HG03064 (cell line): ENCODE measurements around the gene FOXR1.
"Not testable (repeated sequence)": the region's sequence is repeated elsewhere in the genome, so short reads cannot be mapped to it uniquely, and the experiment has no call there.

Source experiments
- ATAC-seq: cut with Tn5 transposase; IDR thresholded peaks from one replicate; pipeline ENCODE4 v1.9.1; 2021; ENCODE audit warnings: low read depth; ENCODE audit not compliant: unreplicated experiment

The FOXR1 gene

DNA sequence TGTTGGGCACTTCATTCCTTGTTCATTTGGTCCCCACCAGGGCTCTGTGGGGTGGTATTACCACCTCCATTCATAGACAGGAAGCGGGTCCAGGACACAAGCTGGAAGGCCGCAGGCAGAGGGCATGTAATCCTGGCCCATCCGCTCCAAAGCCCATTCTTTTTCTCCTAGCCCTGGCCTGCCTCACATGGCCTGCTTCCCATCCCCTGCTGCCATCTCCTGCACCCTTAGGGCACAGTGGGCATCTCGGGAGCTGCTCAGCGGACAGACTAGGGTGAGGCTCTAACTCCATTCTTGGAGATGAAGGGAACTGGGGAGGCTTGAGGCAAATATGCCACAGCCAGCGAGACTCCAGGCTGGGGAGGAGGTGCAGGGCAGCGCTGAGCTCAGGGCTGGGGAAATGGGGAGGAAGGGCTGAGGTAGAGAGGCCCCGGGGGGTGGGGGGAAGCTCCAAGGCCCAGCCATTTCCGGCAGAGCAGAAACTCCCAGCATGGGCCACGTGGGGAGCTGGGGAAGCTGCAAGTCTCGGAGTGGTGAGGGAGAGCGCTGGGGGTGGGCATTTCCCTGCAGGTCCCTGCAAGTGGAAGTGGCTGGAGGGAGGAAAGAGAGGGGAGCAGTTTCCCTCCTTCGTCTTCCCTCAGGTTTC, 31.5 kb upstream of the FOXR1 start:
- ATAC-seq, result no peak

DNA sequence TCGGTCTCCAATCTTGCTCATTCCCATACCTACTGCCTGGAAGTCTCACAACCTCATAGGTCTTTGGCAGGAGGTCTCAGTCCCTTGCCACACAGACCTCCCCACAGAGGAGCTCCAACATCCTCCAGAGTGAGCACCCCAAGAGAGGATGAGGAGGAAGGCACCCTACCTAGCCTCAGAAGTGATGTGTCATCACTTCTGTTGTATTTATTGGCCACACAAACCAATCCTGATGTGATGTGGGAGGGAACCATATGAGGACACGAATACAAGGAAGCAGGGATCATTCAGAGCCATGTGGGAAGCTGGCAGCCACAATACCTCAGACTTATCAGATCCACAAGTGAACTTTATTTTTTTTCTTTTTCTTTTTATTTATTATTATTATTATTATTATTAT, 24.5 kb upstream of the FOXR1 start:
- ATAC-seq, result no peak

DNA sequence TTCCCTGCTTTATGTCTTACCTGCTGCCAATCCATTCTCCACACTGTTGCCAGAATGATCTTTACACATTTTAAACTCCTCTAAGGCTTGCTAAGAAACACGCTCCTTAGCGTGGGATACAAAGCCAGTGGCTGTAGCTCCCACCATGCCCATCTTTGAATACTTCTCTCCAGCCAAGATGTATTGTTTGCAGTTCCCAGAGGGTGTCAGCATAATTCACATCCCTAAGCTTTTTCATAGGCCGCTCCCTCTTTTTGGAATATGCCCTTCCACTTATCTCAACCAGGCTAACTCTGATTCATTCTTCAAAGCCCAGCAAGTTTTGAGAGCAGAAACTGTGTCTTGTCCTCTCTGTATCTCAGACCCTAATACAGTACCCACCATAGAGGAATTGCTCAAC, 23.6 kb upstream of the FOXR1 start:
- ATAC-seq, result no peak

DNA sequence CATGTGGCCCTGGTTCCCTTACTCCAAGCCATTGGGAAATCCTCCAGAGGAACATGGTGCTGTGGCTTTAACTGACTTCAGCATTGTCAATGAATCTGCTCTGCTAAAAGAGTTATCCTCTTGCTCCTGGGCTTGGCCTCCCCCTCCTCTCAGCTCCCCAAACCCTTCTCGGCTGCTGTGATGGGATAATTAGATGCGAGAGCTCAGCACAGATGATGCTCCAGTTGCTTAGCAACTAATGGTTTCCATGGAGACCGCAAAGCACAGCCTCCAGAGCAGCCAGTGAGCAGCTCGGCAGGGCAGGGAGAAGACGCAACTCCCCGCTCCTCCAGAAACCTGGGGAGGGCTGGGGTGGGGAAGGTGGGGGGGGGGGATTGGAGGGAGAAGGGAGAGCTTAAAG, 18.3 kb upstream of the FOXR1 start:
- no peak for ATAC-seq

DNA sequence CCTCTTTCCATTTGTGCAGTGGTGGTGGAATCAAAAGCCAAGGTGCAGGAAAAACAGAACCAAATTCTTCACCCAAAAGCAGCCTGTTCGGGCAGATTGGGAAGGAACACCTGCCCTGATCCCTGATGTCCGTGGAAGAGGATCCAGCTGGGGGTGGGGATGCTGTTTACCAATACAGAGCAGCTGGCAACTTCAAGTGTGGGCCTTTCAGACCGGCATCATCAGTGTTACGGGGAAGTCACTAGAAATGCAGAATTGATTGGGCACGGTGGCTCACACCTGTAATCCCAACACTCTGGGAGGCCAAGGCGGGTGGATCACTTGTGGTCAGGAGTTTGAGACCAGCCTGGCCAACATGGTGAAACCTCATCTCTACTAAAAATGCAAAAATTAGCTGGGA, 17.6 kb upstream of the FOXR1 start:
- not testable (repeated sequence) for ATAC-seq

DNA sequence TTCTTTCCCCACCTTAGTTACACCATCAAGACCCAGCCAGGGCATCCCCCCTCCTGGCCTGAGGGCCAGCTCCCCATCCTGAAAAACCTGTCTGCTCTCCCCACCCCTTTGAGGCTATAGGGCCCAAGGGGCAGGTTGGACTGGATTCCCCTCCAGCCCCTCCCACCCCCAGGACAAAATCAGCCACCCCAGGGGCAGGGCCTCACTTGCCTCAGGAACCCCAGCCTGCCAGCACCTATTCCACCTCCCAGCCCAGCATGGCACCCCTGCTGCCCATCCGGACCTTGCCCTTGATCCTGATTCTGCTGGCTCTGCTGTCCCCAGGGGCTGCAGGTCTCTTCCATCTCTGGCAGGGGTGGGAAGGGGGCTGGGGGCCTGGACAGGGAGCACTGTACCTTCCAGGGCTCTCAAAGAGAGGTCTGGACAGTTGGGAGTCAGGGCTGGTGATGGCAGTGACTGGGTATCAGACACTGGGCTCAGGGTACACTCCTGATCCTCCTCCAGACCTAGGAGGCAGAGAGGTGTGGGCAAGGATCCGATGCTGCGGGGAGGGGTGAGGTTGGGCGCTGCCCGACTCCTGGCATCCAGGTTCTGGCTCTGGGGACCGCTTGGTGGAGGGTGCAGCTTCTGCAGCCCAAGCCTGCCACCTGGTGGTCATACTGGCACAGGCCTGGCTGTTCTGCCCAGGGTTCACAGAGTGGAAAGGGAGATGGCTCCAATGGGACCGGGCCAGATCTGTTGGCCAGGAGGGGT, 15.3 kb upstream of the FOXR1 start, which contains the start of gene UPK2:
UPK2 (plus strand) TSS at position 205 of the 753 bp plus-strand sequence; CDS start at position 258, 53 bp downstream.
- no peak for ATAC-seq

DNA sequence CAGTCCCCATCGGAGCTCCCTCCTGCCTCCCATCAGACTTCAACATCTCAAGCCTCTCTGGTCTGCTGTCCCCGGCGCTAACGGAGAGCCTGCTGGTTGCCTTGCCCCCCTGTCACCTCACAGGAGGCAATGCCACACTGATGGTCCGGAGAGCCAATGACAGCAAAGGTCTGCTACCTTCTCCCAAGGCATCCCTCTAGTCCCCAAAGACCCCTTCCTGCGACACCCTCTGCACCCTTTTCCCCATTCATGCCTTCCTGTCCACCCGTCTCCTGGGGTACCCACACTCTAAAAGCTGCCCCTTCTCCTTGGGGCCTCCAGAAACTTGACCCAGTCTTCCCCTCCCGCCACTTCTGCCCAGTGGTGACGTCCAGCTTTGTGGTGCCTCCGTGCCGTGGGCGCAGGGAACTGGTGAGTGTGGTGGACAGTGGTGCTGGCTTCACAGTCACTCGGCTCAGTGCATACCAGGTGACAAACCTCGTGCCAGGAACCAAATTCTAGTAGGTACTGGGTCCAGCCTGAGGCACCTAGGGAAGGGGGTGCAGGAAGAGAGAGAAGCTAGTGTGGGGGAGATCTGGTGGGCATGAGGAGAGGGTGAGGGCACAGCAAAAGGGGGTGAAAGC, 14.6 kb upstream of the FOXR1 start:
- ATAC-seq, result no peak

DNA sequence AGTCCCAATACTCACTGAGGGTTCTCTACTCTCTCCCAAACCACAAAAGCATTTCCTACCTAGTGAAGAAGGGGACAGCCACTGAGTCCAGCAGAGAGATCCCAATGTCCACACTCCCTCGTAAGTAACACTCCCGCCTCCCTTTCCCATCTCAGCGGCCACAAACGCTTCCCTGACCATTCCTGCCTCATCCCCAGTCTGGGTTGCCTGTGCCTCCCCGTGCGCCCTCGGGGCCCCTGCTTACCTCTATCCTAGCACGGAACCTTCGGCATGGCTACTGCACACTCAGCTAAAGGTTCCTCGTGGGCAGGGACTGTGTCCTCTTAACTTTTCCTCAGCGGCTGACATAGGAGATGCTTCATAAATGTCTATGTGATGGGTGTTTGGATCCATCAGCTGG, 14.0 kb upstream of the FOXR1 start:
- ATAC-seq, result no peak

DNA sequence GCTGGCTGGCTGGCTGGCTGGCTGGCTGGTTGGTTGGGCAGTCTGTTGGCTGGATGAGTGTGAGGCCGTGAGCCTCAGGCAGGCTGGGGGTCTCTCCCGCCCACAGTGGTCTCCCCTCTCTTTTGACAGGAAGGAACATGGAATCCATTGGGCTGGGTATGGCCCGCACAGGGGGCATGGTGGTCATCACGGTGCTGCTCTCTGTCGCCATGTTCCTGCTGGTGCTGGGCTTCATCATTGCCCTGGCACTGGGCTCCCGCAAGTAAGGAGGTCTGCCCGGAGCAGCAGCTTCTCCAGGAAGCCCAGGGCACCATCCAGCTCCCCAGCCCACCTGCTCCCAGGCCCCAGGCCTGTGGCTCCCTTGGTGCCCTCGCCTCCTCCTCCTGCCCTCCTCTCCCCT, 13.6 kb upstream of the FOXR1 start:
- no peak for ATAC-seq

DNA sequence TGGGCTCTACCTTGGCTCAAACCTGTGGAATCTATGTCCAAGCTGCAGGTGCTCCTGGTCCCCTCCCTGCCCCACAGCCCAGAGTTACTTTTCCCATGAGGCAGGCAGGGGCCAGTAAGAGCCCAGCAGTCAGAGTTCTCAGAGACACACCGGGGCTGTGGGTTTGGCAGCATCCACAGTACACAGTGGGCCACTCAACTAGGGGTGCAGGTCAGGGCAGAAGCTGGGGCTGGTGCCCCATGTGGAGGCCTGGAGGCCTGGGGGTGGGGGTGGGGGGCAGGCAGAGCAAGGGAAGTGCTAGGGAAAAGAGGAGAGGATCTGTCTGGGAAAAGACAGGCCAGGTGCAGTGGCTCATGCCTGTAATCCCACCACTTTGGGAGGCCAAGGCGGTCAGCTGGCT, 13.0 kb upstream of the FOXR1 start:
- no peak for ATAC-seq

DNA sequence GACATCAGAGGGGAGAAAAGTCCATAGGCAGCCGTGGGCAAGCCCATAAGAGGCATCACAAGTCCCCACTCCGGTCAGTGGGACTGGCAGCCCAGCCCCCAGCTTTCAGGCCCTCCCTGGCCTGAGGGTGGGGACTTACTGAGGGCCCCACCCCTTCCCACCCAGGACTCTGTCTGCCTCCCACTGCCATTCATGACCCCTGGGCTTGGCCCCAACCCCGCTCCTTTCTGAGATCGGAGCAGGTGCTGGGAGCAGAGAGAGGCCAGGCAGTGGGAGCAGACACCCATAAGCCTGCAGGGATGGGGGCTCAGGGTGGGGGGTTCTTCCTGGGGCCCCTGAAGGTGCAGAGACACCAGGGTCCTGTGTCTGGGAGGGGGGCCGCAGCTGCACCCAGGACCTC, 10.4 kb upstream of the FOXR1 start:
- ATAC-seq, result no peak

DNA sequence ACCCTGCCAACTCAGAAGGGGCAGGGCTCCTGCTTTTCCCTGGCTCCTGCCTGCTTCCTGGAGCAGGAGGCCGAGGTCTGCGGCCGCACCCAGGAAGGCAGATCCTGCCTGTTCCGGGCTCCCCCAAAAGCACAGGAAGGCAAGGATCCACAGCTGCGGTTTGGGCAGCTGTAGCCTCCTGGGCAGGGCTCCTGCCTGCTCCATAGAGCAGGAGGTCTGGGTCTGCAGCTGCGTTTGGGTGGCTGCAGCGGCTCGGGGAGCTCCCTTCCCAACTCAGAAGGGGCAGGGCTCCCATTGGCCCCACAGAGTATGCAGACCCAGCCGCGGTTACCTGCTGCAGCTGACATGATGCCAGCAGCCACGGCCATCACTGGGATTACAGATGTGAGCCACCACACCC, 10.0 kb upstream of the FOXR1 start:
- ATAC-seq, result no peak

DNA sequence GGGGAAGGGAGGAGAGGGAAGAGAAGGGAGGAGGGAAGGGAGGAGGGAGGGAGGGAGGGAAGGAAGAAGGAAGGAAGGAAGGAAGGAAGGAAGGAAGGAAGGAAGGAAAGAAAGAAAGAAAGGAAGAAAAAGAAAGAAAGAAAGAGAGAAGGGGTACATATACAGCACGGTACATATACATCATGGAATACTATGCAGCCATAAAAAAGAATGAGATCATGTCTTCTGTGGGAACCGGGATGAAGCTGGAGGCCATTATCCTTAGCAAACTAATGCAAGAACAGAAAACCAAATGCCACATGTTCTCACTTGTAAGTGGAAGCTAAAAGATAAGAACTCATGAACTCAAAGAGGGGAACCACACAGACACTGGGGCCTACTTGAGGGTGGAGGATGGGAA, 2.1 kb upstream of the FOXR1 start:
- ATAC-seq, result not testable (repeated sequence)

DNA sequence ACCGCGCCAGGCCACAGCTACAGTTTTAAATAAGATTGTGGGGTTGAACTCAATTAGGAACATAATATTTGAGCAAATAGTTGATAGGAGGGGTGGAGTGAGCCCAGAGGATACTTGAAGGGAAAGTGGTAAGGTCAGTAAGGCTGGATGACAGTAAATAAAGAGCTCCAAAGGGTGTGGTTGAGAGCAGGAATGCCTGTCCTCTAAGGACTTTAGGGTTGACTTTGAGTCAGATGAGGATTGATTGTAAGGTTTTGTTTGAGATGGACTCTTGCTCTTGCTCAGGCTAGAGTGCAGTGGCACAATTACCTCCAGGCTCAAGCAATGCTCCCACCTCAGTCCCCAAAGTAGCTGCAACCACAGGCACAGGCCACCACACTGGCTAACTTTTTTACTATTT, 2.4 kb downstream of the FOXR1 start:
- no peak for ATAC-seq

DNA sequence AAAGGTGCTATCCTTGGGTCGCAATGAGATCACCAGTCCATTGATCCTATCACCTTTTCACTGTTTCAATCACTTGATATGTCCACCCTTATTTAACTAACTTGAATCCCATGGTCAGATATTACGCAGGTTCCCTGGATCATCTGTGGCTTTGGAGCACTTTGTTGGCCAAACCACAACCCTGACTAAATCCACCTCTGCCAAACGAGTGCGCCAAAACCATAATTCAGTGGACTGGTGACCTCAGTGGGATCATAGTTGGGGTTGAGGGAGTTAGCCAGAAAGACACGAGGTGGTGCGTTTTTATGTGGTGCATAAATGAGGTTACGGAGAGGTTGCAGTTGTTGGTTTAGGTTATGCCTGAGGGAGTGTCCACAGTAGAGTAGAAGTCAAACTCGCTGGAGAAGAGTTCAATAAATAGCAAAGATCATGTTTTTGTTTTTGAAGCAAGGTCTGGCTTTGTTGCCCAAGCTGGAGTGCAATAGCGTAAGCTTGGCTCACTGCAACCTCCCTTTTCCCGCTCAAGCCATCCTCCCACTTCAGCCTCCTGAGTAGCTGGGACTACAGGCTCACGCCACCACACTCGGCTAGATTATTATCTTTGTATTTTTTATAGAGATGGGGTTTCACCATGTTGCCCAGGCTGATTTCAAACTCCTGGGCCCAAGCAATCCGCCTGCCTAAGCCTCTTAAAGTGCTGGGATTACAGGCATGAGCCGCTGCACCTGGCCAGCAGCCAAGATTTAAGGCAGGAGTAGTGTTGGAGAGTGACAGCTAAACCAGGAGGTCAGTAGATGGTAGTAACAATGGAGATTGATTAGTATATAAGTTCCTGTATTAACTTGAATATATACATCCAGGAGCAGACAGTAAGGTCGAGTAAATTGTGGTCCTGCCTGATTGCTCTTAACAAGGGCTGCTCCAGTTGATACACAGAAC, 4.5 kb downstream of the FOXR1 start:
- ATAC-seq, result no peak

DNA sequence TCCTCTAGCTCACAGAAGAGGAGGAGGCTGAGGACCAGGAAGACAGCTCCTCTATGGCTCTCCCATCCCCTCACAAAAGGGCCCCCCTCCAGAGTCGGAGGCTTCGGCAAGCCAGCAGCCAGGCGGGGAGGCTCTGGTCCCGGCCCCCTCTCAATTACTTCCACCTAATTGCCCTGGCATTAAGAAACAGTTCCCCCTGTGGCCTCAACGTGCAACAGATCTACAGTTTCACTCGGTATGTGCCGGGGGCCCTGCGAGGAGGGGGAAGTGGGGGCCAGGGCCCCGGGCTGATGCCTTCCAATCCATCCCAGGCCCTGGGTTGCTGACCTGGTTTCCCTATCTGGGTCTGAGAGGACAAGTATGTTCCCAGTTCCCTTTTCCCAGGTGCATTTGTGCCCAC, 7.9 kb downstream of the FOXR1 start:
- ATAC-seq, result no peak

DNA sequence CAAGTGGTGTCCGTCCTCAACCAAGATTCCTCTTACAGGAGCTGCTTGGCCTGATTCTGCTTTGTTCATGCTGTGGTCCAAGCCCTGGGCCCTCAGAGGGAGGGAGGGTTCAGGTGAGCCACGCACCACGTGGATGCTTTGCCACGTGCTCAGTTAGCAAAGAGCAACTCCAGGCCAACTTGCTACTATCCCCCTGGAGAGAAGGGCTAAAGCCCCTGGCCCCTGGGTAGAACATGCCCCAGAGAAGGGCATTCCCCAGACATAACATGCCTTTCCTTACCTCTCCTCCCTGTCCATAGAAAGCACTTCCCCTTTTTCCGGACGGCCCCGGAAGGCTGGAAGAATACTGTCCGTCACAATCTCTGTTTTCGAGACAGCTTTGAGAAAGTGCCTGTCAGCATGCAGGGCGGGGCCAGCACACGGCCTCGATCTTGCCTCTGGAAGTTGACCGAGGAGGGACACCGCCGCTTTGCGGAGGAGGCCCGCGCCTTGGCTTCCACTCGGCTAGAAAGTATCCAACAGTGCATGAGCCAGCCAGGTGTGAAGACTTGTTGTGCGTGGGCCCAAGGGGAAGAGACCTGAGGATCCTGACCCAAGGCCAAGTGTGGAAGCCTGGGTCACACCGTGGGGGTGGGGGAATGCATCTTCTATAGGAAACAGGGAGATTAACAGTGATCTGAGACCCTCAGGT, 8.8 kb downstream of the FOXR1 start:
- no peak for ATAC-seq

DNA sequence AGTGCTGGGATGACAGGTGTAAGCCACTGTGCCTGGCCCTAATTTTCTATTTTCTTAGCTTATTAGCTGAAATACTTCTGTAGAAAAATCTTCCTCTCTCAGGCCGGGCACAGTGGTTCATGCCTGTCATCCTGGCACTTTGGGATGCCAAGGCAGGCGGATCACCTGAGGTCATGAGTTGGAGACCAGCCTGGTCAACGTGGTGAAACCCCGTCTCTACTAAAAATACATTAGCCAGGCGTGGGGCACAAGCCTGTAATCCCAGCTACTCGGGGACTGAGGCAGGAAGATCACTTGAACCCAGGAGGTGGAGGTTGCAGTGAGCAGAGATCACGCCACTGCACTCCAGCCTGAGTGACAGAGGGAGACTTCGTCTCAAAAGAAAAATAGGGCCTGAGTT, 12.8 kb downstream of the FOXR1 start:
- not testable (repeated sequence) for ATAC-seq

DNA sequence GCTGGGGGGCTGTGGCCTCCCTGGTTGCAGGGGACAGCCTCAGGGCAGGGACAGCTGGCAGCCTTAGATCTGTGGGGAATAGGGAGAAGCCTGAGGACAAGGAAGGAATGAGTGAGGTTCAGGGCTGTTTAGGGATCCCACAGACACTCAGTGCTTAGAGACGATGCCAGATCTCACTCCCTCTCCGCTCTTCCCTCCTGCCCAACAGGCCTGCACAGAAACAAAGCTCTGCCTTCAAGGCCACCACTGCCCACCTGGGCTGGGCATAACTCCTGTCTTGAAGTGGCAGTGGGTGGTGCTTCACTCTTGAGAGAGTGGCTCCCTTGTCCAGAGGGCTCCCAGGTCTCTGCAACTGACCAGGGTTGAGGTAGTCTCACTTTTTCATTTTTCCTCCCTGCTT, 13.3 kb downstream of the FOXR1 start:
- ATAC-seq, result no peak

DNA sequence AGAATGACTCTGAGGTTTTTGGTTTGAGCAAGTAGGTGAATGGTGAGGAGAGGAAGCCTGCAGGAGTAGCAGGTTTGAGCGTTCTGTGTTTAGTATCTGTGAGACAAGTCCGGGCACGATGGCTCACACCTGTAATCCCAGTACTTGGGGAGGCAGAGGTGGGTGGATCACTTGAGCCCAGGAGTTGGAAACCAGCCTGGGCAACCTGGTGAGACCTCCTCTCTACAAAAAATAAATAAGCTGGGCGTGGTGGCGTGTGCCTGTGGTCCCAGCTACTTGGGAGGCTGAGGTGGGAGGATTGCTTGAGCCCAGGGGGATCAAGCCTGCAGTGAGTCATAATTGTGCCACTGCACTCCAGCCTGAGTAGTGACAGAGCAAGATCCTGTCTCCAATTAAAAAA, 16.7 kb downstream of the FOXR1 start:
- no peak for ATAC-seq
